ENCODE results near the gene OCRL. TPM values are rescaled to one million over a fixed set of nuclear protein-coding genes. Genes with fewer than 3 reads are reported as not detected.

Gene OCRL
- total and polyA plus RNA-seq, 2 of the 4 experiments (the other 2 are of a cell fraction), result 19.4 to 20.6 TPM

- ChIA-PET POLR2A (ENCODE audit: unreplicated experiment) (no interaction called here), CTCF (interaction anchor here (2.1 kb wide), 1 partner anchor 8 kb away, joined by 9 read pairs; no protein-coding TSS in a partner anchor)
- dilution Hi-C loops (cut with HindIII; ENCODE audit: low sequenced_read_pairs, unreplicated experiment) (no loop called here), in situ Hi-C loops (cut with MboI; ENCODE audit: low sequenced_read_pairs) (no loop called here), intact Hi-C loops (cut with micrococcal nuclease) (no loop called here)
- no TSS peak for BruUV-seq (replicated peaks)
- no peak overlapping the region for H3K4me3 ChIP-seq (ENCODE audit: insufficient read depth, low read depth, low read length)
- no peak overlapping the region for H2BK5ac ChIP-seq (ENCODE audit: low read depth, low read length, poor library complexity, severe bottlenecking)
- TF ChIP-seq RCOR1 (IDR thresholded peaks at IDR 0.05; ENCODE audit: insufficient replicate concordance, low read length), result no peak
- TF ChIP-seq MAFK (IDR thresholded peaks at IDR 0.05; ENCODE audit: low read depth, low read length), result peak; percentile 85
- peaks cover 17% of the 10 kb centered on the region for H3K36me3 ChIP-seq (ENCODE audit: control insufficient read depth, insufficient read depth, low read length)
- no peaks in the 10 kb centered on the region for H3K79me1 ChIP-seq (ENCODE audit: low read depth in 1 of 2, low read length in 2 of 2)
- no peak overlapping the region; the same call in 1 of the 2 replicates for H3K27ac ChIP-seq (ENCODE audit: insufficient read depth, low read length)
- peaks cover 2% of the 10 kb centered on the region; the same call in 1 of the 2 replicates for H3K27me3 ChIP-seq (ENCODE audit: control insufficient read depth, insufficient read depth, low read length)
- H2AK9ac ChIP-seq (replicated peaks; ENCODE audit: low read depth, low read length, poor library complexity), result no peak overlapping the region
- H4K8ac ChIP-seq (ENCODE audit: low read depth in 2 of 2, low read length in 2 of 2), result no peak overlapping the region
- no peak overlapping the region for H2AFZ ChIP-seq (replicated peaks; ENCODE audit: low read length, poor library complexity)
- no peak overlapping the region for H3K4me2 ChIP-seq (ENCODE audit: low read depth, low read length)
- no peaks in the 10 kb centered on the region for H4K20me1 ChIP-seq (ENCODE audit: insufficient read depth, low read length)
- H3K14ac ChIP-seq (replicated peaks; ENCODE audit: low read depth, low read length), result no peak overlapping the region
- H2AK5ac ChIP-seq (ENCODE audit: low read depth, low read length), result no peak overlapping the region
- no peak overlapping the region for H2BK120ac ChIP-seq (ENCODE audit: low read depth, low read length)
- H3K18ac ChIP-seq (ENCODE audit: low read depth, low read length), result no peak overlapping the region
- no peak overlapping the region for H3K4ac ChIP-seq (ENCODE audit: low read depth, low read length)
- H3K56ac ChIP-seq (ENCODE audit: extremely low read depth, insufficient read depth, low read length), result no peak overlapping the region
- DNase-seq, result peak; percentile 37
- peak; percentile 67 for ATAC-seq (ENCODE audit: low read depth)
- no peak overlapping the region for H4K5ac ChIP-seq (ENCODE audit: low read depth, low read length)
- no peaks in the 10 kb centered on the region for H3K9me3 ChIP-seq (ENCODE audit: control insufficient read depth, insufficient read depth, low read length)
- H2BK20ac ChIP-seq (ENCODE audit: low read depth, low read length), result no peak overlapping the region
- no peaks in the 10 kb centered on the region; the same call in 1 of the 2 replicates for H3K9me1 ChIP-seq (ENCODE audit: insufficient read depth, low read length)
- no peak overlapping the region for H3K23ac ChIP-seq (ENCODE audit: low read depth, low read length)
- H4K91ac ChIP-seq (ENCODE audit: insufficient read depth, low read depth, low read length), result no peak overlapping the region
- no peak overlapping the region for H2BK15ac ChIP-seq (ENCODE audit: low read depth, low read length)
- H3K4me1 ChIP-seq (ENCODE audit: control insufficient read depth, insufficient read depth, low read length), result peaks cover 3% of the 10 kb centered on the region; the same call in 1 of the 2 replicates
- no peak overlapping the region for H3K9ac ChIP-seq (ENCODE audit: low read depth, low read length)
Observed at GRCh38 chrX:129593137-129593536, 53.1 kb downstream of the OCRL start.

Measured in IMR-90 (cell line).